ENCODE results near the gene CEP350.

DNA sequence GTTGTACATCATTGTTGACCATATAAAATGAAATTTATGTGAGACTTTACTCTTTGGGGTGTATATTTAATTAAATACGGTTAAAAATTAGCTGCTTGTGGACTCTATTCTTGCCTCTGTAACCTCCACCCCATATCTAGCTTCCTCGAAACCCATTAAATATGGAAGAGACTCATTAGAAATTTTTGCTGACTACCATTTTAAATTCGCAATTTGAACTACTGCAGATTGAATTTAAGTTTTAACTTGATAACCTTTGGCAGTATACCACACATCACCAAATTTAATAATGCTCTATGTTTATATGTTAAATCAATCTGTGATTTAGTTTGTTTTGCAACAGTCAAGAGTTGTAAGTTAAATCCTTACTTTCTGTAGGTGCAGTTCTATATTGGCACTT is 111.5 kb downstream of the CEP350 start:
- TF ChIP-seq, protein P1, sequence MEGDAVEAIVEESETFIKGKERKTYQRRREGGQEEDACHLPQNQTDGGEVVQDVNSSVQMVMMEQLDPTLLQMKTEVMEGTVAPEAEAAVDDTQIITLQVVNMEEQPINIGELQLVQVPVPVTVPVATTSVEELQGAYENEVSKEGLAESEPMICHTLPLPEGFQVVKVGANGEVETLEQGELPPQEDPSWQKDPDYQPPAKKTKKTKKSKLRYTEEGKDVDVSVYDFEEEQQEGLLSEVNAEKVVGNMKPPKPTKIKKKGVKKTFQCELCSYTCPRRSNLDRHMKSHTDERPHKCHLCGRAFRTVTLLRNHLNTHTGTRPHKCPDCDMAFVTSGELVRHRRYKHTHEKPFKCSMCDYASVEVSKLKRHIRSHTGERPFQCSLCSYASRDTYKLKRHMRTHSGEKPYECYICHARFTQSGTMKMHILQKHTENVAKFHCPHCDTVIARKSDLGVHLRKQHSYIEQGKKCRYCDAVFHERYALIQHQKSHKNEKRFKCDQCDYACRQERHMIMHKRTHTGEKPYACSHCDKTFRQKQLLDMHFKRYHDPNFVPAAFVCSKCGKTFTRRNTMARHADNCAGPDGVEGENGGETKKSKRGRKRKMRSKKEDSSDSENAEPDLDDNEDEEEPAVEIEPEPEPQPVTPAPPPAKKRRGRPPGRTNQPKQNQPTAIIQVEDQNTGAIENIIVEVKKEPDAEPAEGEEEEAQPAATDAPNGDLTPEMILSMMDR (conservative IDR thresholded peaks at IDR 0.05 in 1 of 2, IDR thresholded peaks at IDR 0.05 in 1 of 2; ENCODE audit: extremely low read depth in 1 of 2, insufficient read depth in 1 of 2, low read depth in 1 of 2, low read length in 2 of 2): no peak
- no peak for TF ChIP-seq EZH2 (IDR thresholded peaks at IDR 0.05; ENCODE audit: borderline replicate concordance, low read length)
